Right lobe of liver (tissue), 6 donors: ENCODE data around the gene CENPX. TPM values are rescaled to one million over a fixed set of nuclear protein-coding genes. Genes with fewer than 3 reads are reported as not detected.
A peak's percentile ranks its signal among the peaks of the same experiment; 100 is the strongest.

Experiments used
- ATAC-seq, 4 donors: fragments of 200-7000 bp; cut with Tn5 transposase; one replicate each; pipeline ENCODE4 v1.9.1; 2020; ENCODE audit warnings: mild to moderate bottlenecking in 4 of 4, moderate library complexity in 4 of 4
- DNase-seq, 3 donors: peaks; one replicate each; pipeline ENCODE4 v3.0.0-alpha.2; 2020
- H3K27ac ChIP-seq, 3 donors: fragments of 200-600 bp; one replicate each; pipeline ENCODE4 v1.8.0; 2022
- H3K27me3 ChIP-seq, 2 donors: fragments of 200-600 bp; one replicate each; pipeline ENCODE4 v1.8.0; 2022
- H3K36me3 ChIP-seq, 4 donors: fragments of 200-600 bp; sonication (generic) in 1 of 4; one replicate each; pipeline versions ENCODE4 v1.5.1 to v1.8.0; 2017 to 2022; ENCODE audit warnings: control low read depth in 1 of 4
- H3K4me1 ChIP-seq, 4 donors: fragments of 200-600 bp; sonication (generic) in 1 of 4; one replicate each; pipeline versions ENCODE4 v1.5.1 to v1.8.0; 2017 to 2022; ENCODE audit warnings: control low read depth in 1 of 4
- H3K4me3 ChIP-seq, 3 donors: fragments of 200-600 bp; one replicate each; pipeline ENCODE4 v1.8.0; 2022
- H3K9me3 ChIP-seq, 4 donors: fragments of 200-600 bp; sonication (generic) in 1 of 4; one replicate each; pipeline versions ENCODE4 v1.5.1 to v1.8.0; 2017 to 2022; ENCODE audit warnings: control low read depth in 1 of 4
- POLR2A ChIP-seq: fragments of 450-650 bp; IDR thresholded peaks from one replicate; pipeline ENCODE4 v1.6.1; 2017; ENCODE audit warnings: antibody characterized with exemption, mild to moderate bottlenecking
- WGBS: methylation state at CpG from one replicate; pipeline ENCODE4 v1.1.6; 2018; ENCODE audit warnings: low coverage, low lambda C conversion rate; ENCODE audit not compliant: insufficient coverage; ENCODE audit errors: missing lambda C conversion rate; 5-methylcytosine and 5-hydroxymethylcytosine counted together
- intact Hi-C, 2 donors: fragments of 100-400 bp; cut with DNase I; formaldehyde crosslinking; loops; one replicate each; pipeline versions ENCODE4 v1.11.2 to v1.14.1; 2022
- total RNA-seq, 6 experiments: library from RNA; depleted of rRNA in 2 of 6; stranded (reverse); fragments of >200 nt in 2 of 6; fragmentation: NEBNext Ultra II Directional in 3 of 6; extraction: Animal tissue kit (Norgen Biotek cat#: 25700) in 3 of 6; gene quantifications; one replicate each; pipeline versions ENCODE4 v1.1.0 to v1.2.4, GENCODE V29; 2016 to 2023
- TF ChIP-seq, protein P1 (sequence below), 4 donors: fragments of 200-600 bp in 3 of 4; fragments of 450-650 bp in 1 of 4; IDR thresholded peaks; one replicate each; pipeline versions ENCODE4 v1.5.1 to v1.8.0; 2016 to 2022; ENCODE audit warnings: antibody characterized with exemption in 4 of 4, mild to moderate bottlenecking in 2 of 4
- donor health status: DM: no; HTN: yes; CAD: no.
- donor health status: DM: no; HTN: no; CAD: no.
- donor health status: DM: no; HTN: no; CAD: no.
- donor health status: DM: no; HTN: yes; CAD: no.
- donor health status: DM: no; HTN: yes; CAD: no.

CENPX gene
- total RNA-seq, 6 experiments from 2014 or later = 27.3 to 81.1 (median 47.8) TPM

DNA sequence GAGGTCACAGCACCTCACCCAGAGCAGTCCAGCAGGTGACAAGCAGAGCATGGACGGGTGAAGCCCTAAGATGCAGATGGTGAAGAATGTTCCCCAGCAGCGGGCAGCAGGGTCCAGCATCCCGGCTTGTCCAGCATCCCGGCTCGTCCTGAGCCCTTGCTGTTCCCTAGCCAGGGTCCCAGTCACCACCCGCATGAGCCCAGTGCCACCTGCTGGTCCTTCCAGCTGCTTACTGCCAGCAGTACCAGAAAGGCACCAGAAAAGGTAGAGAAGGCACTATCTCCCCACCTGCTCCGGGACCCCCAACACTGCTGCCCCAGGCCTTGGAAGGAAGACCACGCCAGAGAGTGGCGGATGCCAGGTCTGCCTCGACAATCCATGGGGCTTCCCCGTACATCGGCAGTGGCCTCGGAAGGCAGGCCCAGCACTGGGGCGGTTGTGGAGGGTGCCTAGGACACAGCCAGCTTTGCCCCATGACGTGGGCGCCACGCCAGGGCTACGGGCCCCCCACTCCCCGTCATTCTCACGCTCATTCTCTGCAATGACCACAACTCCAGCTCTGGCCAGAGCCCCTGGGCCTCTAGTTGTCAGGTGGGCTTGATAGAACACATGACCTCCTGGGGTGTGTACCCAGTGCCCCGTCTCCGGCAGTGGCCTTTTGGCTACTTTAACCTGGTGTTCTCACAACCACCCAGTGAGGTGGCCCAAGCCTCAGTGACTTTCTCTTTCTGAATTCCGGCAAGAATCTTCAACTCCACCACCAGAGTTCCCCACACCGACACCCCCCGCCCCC is 1.4 kb downstream of the CENPX start:
- ATAC-seq (peak; percentile 22 to 39 (median 27)), DNase-seq (peak; percentile 82 to 87 (median 86))
- Histone ChIP-seq H3K9me3 (no peaks in the 10 kb centered on the region), H3K27me3 (no peaks in the 10 kb centered on the region), H3K27ac (peak overlapping the region in 1 of 3 donors; percentile 39), H3K4me3 (peak overlapping the region in 2 of 3 donors; percentile 84 to 94), H3K36me3 (peaks cover 0 to 8% (median 0%) of the 10 kb centered on the region in 4 donors), H3K4me1 (peaks cover 0 to 32% (median 13%) of the 10 kb centered on the region in 4 donors)
- no peak for TF ChIP-seq POLR2A
- TF ChIP-seq, protein P1, sequence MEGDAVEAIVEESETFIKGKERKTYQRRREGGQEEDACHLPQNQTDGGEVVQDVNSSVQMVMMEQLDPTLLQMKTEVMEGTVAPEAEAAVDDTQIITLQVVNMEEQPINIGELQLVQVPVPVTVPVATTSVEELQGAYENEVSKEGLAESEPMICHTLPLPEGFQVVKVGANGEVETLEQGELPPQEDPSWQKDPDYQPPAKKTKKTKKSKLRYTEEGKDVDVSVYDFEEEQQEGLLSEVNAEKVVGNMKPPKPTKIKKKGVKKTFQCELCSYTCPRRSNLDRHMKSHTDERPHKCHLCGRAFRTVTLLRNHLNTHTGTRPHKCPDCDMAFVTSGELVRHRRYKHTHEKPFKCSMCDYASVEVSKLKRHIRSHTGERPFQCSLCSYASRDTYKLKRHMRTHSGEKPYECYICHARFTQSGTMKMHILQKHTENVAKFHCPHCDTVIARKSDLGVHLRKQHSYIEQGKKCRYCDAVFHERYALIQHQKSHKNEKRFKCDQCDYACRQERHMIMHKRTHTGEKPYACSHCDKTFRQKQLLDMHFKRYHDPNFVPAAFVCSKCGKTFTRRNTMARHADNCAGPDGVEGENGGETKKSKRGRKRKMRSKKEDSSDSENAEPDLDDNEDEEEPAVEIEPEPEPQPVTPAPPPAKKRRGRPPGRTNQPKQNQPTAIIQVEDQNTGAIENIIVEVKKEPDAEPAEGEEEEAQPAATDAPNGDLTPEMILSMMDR (IDR thresholded peaks at IDR 0.05) = peak; percentile 77 to 85 (median 80)
- 9% methylated on average over 7 of the region's 25 CpGs for WGBS
- intact Hi-C loops = no loop called here

DNA sequence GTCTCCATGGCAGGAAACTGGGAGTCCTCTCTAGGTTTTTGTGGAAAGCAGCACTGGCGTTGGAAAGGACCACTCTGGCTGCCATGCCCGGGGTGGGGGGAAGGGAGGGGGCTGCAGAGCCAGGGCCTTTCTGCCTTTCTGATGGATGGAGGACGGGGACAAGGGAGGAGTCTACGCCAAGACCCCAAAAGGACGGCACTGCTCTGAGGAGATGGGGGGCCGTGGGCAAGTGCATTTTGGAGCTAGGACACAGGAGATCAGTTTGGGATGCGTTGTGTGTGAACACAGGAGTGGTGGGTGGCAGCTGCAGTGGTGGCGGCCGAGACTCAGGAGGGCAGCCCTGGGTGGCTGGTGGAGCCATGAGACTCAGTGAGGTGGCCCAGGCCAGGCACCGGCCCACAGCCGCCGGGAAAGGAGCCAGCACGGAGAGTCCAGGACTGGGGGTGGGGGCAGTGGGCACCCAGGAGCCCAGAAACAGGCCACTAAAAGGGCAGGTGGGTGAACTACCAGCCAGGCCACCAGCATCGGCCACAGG is 2.0 kb downstream of the CENPX start:
- H3K9me3 ChIP-seq = no peaks in the 10 kb centered on the region
- no peaks in the 10 kb centered on the region for H3K27me3 ChIP-seq
- peaks cover 0 to 26% (median 10%) of the 10 kb centered on the region in 4 donors for H3K4me1 ChIP-seq
- ATAC-seq (no peak), DNase-seq (no peak)
- peaks cover 0 to 8% (median 0%) of the 10 kb centered on the region in 4 donors for H3K36me3 ChIP-seq
- TF ChIP-seq, protein P1 (IDR thresholded peaks at IDR 0.05) = no peak
- no peak for TF ChIP-seq POLR2A
- no peak overlapping the region for H3K4me3 ChIP-seq
- 68% methylated on average over 9 of the region's 14 CpGs for WGBS
- no peak overlapping the region for H3K27ac ChIP-seq
- intact Hi-C loops = no loop called here

DNA sequence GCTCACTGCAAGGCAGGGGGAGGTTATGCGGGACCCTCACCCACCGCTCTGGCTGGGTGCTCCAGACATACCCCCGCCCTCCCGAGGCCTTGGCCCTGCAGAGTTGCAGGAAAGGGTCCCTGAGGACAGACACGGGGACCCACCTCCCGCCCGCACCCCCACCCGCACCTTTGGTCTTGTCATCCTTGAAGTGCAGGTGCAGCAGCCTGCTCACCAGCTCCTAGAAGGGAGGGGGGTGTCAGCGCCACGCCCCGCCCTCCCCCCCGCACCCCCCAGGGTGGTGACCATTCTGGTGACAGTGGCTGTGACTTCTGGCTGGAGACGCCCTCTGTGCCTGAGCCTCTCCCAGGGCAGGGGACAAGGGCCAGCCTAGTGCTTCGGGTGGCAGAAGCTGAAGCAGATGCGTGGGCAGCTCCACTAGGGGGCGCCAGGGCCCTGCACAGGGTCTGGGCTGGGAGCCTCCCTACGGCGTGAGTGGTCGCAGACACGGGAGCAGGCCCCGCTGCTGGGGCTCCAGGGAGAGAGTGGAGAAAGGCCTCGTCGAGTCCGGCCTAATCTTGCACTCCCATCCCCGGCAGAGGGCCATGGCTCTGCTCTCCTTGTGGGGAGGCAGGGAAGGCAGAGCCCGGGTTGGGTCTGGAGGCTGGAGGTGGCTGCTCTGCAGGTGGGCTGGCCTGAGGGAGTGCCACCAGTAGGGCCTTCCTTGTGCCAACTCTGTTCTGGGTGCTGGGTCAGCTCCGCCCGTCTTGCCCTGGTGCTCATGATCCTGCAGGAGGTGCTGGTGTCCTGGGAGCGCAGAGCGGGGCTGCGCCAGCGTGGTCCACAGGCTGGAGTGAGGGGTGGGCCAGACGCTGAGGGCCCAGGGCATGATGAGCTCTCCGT is 2.7 kb downstream of the CENPX start:
- no peaks in the 10 kb centered on the region for H3K27me3 ChIP-seq
- no peaks in the 10 kb centered on the region for H3K9me3 ChIP-seq
- ATAC-seq (peak in 2 of 4 donors; percentile 5 to 20), DNase-seq (peak; percentile 65 to 80 (median 79))
- no peak overlapping the region for H3K4me3 ChIP-seq
- no peak overlapping the region for H3K27ac ChIP-seq
- TF ChIP-seq, protein P1 (IDR thresholded peaks at IDR 0.05) = peak; percentile 56 to 75 (median 70)
- TF ChIP-seq POLR2A = no peak
- 22% methylated on average over 6 of the region's 34 CpGs for WGBS
- intact Hi-C loops = loop anchor here (5.0 to 10.0 kb wide), 3 partner anchors 58 to 135 kb away; partner anchors contain the start of gene NOTUM (in 1 of the 2)
- H3K36me3 ChIP-seq = peaks cover 0 to 8% (median 0%) of the 10 kb centered on the region in 4 donors
- H3K4me1 ChIP-seq = peaks cover 0 to 26% (median 7%) of the 10 kb centered on the region in 4 donors

DNA sequence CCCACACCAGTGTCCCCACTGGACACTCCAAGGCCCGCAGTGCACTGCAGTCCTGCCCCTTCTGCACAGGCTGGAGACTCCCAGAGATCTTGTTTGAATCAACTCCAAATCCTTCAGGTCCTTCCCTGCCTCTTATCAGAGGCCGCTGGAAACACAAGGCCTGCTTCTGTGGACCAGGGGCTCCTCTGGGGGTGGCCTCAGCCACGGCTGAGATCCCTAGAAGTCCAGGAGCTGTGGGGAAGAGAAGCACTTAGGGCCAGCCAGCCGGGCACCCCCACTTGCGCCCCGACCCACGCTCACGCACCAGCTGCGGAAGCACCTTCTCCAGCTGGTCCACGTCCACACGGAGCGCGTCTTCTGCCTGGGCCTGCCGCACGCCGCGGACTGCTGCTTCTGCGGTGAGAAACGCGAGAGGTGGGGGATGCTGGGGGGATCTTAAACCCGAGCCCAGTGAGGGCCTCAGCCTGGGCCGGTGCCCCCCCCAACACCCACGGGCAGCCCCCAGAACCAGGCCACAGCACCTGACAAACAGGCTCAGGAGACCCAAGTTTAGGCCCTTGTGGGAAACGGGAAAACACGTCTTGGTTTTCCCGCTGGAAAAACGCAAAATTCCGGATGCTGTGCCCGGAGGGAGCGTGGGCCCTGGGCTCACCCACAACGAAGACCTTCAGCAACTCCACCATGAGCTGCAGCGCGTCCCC is 3.5 kb downstream of the CENPX start:
- TF ChIP-seq, protein P1 (IDR thresholded peaks at IDR 0.05) = no peak
- no peak for TF ChIP-seq POLR2A
- intact Hi-C loops = loop anchor here (5.0 to 10.0 kb wide), 3 partner anchors 57 to 134 kb away; partner anchors contain the start of gene NOTUM (in 1 of the 2)
- Histone ChIP-seq H3K36me3 (peaks cover 0 to 8% (median 0%) of the 10 kb centered on the region in 4 donors), H3K9me3 (no peaks in the 10 kb centered on the region), H3K27me3 (no peaks in the 10 kb centered on the region), H3K4me1 (peaks cover 0 to 24% (median 6%) of the 10 kb centered on the region in 4 donors), H3K4me3 (no peak overlapping the region), H3K27ac (no peak overlapping the region)
- WGBS = 75% methylated on average over 4 of the region's 33 CpGs
- ATAC-seq (no peak), DNase-seq (no peak)
